SK-N-SH treated with all-trans-retinoic acid at 6 μM for 48 hours (cell line): Measurements from ENCODE around the gene ERBB2.
A peak's percentile ranks its signal among the peaks of the same experiment; 100 is the strongest.

Experiments
- ATAC-seq: fragments of 200-7000 bp; cut with Tn5 transposase; 3 replicates; pipeline ENCODE4 v1.9.1; 2020; ENCODE audit warnings: mild to moderate bottlenecking, moderate library complexity
- ARNTL ChIP-seq: fragments of 450-650 bp; formaldehyde crosslinking; IDR thresholded peaks from 2 replicates; pipeline ENCODE4 v1.5.0; 2020; ENCODE audit warnings: low read depth, mild to moderate bottlenecking, moderate library complexity, borderline replicate concordance
- BACH2 ChIP-seq: fragments of 250-450 bp; sonication (Bioruptor Pico); IDR thresholded peaks from 2 replicates; pipeline ENCODE4 v1.9.0; 2021; ENCODE audit warnings: mild to moderate bottlenecking, borderline replicate concordance
- CSDC2 ChIP-seq: fragments of 250-450 bp; sonication (Bioruptor Pico); IDR thresholded peaks from 2 replicates; pipeline ENCODE4 v1.5.0; 2020; ENCODE audit warnings: mild to moderate bottlenecking, moderate library complexity
- ESRRG ChIP-seq: fragments of 250-450 bp; sonication (Bioruptor Pico); IDR thresholded peaks from 2 replicates; pipeline ENCODE4 v1.6.1; 2021; ENCODE audit warnings: mild to moderate bottlenecking
- GLIS3 ChIP-seq: fragments of 250-450 bp; sonication (Bioruptor Pico); IDR thresholded peaks from 2 replicates; pipeline ENCODE4 v1.5.0; 2020; ENCODE audit warnings: mild to moderate bottlenecking, moderate library complexity
- ISL1 ChIP-seq: fragments of 250-450 bp; sonication (Bioruptor Pico); IDR thresholded peaks from 2 replicates; pipeline ENCODE4 v2.1.2; 2022; ENCODE audit warnings: mild to moderate bottlenecking, moderate library complexity
- OSR1 ChIP-seq: fragments of 250-450 bp; sonication (Bioruptor Pico); IDR thresholded peaks from 2 replicates; pipeline ENCODE4 v1.8.0; 2022; ENCODE audit warnings: moderate library complexity, mild to moderate bottlenecking, inconsistent platforms
- PPARA ChIP-seq: fragments of 250-450 bp; sonication (Bioruptor Pico); IDR thresholded peaks from 2 replicates; pipeline ENCODE4 v1.5.0; 2020; ENCODE audit warnings: mild to moderate bottlenecking, borderline replicate concordance
- RARB ChIP-seq: fragments of 250-450 bp; sonication (Bioruptor Pico); IDR thresholded peaks from 2 replicates; pipeline ENCODE4 v1.8.0; 2021; ENCODE audit warnings: mild to moderate bottlenecking, moderate library complexity
- SNAI2 ChIP-seq: fragments of 250-450 bp; sonication (Bioruptor Pico); IDR thresholded peaks from 2 replicates; pipeline ENCODE4 v1.5.0; 2020; ENCODE audit warnings: mild to moderate bottlenecking, moderate library complexity
- ZFP3 ChIP-seq: fragments of 250-450 bp; sonication (Bioruptor Pico); IDR thresholded peaks from 2 replicates; pipeline ENCODE4 v1.5.0; 2020; ENCODE audit warnings: mild to moderate bottlenecking, moderate library complexity
- ZFP30 ChIP-seq: fragments of 450-650 bp; formaldehyde crosslinking; IDR thresholded peaks from 2 replicates; pipeline ENCODE4 v1.5.0; 2022; ENCODE audit warnings: mild to moderate bottlenecking, moderate library complexity
- ZNF70 ChIP-seq: fragments of 450-650 bp; formaldehyde crosslinking; IDR thresholded peaks from 2 replicates; pipeline ENCODE4 v1.5.0; 2020; ENCODE audit warnings: mild to moderate bottlenecking, moderate library complexity
- ZNF8 ChIP-seq: fragments of 450-650 bp; formaldehyde crosslinking; IDR thresholded peaks from 2 replicates; pipeline ENCODE4 v1.5.0; 2020; ENCODE audit warnings: mild to moderate bottlenecking, moderate library complexity
- TF ChIP-seq, protein P1 (sequence below): fragments of 250-450 bp; sonication (Bioruptor Pico); IDR thresholded peaks from 2 replicates; pipeline ENCODE4 v1.5.0; 2020; ENCODE audit warnings: mild to moderate bottlenecking, moderate library complexity
- TF ChIP-seq, protein P2 (sequence below): fragments of 250-450 bp; sonication (Bioruptor Pico); IDR thresholded peaks from 2 replicates; pipeline ENCODE4 v1.8.0; 2020; ENCODE audit warnings: mild to moderate bottlenecking, moderate library complexity, borderline replicate concordance
- TF ChIP-seq, protein P3 (sequence below): fragments of 250-450 bp; sonication (Bioruptor Pico); IDR thresholded peaks from 2 replicates; pipeline ENCODE4 v1.5.1; 2020; ENCODE audit warnings: low read depth, mild to moderate bottlenecking, moderate library complexity
- TF ChIP-seq, protein P4 (sequence below): fragments of 250-450 bp; sonication (Bioruptor Pico); IDR thresholded peaks from 2 replicates; pipeline ENCODE4 v1.5.1; 2021; ENCODE audit warnings: mild to moderate bottlenecking, moderate library complexity
- TF ChIP-seq, protein P5 (sequence below): fragments of 250-450 bp; sonication (Bioruptor Pico); IDR thresholded peaks from 2 replicates; pipeline ENCODE4 v1.8.0; 2021; ENCODE audit warnings: low read depth, mild to moderate bottlenecking, moderate library complexity, borderline replicate concordance

Gene ERBB2

DNA sequence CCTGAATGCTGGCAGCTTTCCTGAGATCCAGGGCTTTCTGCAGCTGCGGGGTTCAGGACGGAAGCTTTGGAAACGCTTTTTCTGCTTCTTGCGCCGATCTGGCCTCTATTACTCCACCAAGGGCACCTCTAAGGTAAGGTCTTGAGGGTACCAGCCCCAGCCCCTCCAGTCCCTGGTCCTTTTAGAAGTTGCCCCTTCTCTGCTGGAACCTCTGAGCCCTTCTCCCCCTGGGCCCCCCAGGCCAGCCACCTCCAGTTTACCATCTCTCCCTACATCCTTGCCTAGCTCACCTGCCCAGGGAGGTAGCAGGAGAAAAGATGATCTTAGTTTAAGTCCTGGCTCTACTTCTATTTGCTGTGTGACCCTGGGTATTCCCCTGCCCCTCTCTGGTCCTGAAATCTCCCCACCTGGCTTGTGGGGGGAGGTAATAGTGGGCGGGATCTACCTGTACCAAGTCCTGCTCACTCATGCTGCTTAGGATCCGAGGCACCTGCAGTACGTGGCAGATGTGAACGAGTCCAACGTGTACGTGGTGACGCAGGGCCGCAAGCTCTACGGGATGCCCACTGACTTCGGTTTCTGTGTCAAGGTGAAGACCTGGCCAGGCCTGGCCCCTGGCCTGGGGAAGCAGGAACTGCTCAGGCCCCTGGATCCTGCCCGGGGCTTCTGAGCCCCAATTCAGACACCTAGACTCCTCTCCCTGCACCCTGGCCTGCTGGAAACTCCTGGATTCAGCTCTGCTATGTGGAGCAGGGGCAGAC lies 44.4 kb downstream of the ERBB2 start:
- ATAC-seq = no peak
- TF ChIP-seq ZNF70 (peak; percentile 62; the same call in 1 of the 2 replicates), PPARA (no peak)

DNA sequence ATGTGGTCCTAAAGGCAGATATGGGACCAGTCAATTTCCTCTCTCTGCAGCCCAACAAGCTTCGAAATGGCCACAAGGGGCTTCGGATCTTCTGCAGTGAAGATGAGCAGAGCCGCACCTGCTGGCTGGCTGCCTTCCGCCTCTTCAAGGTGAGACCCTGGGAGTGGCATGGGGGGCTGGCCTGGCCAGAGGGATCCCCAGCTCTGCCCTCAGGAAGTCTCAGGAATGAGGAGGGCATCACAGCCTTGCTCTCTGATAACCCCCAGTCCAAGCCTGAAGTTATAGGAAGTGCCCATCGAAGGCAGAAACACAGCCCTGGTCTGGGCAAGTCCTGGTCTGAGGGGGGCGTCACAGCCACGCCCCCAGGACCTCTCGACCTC lies 45.0 kb downstream of the ERBB2 start:
- no peak for ATAC-seq
- TF ChIP-seq ESRRG (CRISPR knock-in tag) = no peak
- TF ChIP-seq, protein P1, sequence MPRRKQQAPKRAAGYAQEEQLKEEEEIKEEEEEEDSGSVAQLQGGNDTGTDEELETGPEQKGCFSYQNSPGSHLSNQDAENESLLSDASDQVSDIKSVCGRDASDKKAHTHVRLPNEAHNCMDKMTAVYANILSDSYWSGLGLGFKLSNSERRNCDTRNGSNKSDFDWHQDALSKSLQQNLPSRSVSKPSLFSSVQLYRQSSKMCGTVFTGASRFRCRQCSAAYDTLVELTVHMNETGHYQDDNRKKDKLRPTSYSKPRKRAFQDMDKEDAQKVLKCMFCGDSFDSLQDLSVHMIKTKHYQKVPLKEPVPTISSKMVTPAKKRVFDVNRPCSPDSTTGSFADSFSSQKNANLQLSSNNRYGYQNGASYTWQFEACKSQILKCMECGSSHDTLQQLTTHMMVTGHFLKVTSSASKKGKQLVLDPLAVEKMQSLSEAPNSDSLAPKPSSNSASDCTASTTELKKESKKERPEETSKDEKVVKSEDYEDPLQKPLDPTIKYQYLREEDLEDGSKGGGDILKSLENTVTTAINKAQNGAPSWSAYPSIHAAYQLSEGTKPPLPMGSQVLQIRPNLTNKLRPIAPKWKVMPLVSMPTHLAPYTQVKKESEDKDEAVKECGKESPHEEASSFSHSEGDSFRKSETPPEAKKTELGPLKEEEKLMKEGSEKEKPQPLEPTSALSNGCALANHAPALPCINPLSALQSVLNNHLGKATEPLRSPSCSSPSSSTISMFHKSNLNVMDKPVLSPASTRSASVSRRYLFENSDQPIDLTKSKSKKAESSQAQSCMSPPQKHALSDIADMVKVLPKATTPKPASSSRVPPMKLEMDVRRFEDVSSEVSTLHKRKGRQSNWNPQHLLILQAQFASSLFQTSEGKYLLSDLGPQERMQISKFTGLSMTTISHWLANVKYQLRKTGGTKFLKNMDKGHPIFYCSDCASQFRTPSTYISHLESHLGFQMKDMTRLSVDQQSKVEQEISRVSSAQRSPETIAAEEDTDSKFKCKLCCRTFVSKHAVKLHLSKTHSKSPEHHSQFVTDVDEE (CRISPR knock-in tag) = no peak
- TF ChIP-seq ARNTL (CRISPR knock-in tag) = no peak
- no peak for TF ChIP-seq OSR1 (CRISPR knock-in tag)
- TF ChIP-seq ZNF70 = no peak
- no peak for TF ChIP-seq RARB (CRISPR knock-in tag)

DNA sequence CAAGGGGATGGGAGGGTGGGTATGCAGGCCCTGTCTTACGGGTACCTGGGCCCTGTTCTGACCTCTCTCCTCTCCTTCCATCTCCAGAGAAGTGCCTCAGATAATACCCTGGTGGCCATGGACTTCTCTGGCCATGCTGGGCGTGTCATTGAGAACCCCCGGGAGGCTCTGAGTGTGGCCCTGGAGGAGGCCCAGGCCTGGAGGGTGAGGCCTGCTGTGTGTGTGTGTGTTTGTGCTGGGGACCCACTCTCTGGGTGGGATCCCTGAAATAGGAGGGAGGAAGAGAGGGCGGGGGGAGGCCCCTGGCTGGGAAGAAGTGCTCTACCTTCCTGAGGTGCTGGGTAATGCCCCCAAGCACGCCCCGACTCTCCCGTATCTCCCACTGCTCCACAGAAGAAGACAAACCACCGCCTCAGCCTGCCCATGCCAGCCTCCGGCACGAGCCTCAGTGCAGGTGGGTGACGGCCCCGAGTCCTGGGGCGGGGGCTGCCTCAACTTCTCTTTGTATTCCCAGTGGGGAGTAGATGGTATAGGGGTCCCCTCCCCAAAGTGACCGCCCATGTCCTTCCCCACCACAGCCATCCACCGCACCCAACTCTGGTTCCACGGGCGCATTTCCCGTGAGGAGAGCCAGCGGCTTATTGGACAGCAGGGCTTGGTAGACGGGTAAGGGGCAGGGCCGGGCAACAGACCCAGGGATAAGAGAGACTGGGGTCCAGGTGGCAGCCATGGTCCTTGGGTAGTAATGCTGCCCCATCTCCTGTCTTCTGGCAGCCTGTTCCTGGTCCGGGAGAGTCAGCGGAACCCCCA lies 45.7 kb downstream of the ERBB2 start:
- no peak for ATAC-seq

More for the DNA sequence above, 45.7 kb downstream of the ERBB2 start:
- TF ChIP-seq PPARA = no peak
- TF ChIP-seq, protein P2, sequence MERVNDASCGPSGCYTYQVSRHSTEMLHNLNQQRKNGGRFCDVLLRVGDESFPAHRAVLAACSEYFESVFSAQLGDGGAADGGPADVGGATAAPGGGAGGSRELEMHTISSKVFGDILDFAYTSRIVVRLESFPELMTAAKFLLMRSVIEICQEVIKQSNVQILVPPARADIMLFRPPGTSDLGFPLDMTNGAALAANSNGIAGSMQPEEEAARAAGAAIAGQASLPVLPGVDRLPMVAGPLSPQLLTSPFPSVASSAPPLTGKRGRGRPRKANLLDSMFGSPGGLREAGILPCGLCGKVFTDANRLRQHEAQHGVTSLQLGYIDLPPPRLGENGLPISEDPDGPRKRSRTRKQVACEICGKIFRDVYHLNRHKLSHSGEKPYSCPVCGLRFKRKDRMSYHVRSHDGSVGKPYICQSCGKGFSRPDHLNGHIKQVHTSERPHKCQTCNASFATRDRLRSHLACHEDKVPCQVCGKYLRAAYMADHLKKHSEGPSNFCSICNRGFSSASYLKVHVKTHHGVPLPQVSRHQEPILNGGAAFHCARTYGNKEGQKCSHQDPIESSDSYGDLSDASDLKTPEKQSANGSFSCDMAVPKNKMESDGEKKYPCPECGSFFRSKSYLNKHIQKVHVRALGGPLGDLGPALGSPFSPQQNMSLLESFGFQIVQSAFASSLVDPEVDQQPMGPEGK (CRISPR knock-in tag) = no peak
- no peak for TF ChIP-seq ZFP30 (CRISPR knock-in tag)
- TF ChIP-seq BACH2 = no peak
- TF ChIP-seq ESRRG (CRISPR knock-in tag) = no peak
- no peak for TF ChIP-seq SNAI2
- no peak for TF ChIP-seq ZNF8 (CRISPR knock-in tag)
- TF ChIP-seq ISL1 (CRISPR knock-in tag) = no peak
- no peak for TF ChIP-seq CSDC2 (CRISPR knock-in tag)
- TF ChIP-seq, protein P3, sequence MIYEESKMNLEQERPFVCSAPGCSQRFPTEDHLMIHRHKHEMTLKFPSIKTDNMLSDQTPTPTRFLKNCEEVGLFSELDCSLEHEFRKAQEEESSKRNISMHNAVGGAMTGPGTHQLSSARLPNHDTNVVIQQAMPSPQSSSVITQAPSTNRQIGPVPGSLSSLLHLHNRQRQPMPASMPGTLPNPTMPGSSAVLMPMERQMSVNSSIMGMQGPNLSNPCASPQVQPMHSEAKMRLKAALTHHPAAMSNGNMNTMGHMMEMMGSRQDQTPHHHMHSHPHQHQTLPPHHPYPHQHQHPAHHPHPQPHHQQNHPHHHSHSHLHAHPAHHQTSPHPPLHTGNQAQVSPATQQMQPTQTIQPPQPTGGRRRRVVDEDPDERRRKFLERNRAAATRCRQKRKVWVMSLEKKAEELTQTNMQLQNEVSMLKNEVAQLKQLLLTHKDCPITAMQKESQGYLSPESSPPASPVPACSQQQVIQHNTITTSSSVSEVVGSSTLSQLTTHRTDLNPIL = no peak
- no peak for TF ChIP-seq ZFP3
- TF ChIP-seq OSR1 (CRISPR knock-in tag) = no peak
- no peak for TF ChIP-seq ZNF70
- TF ChIP-seq, protein P4, sequence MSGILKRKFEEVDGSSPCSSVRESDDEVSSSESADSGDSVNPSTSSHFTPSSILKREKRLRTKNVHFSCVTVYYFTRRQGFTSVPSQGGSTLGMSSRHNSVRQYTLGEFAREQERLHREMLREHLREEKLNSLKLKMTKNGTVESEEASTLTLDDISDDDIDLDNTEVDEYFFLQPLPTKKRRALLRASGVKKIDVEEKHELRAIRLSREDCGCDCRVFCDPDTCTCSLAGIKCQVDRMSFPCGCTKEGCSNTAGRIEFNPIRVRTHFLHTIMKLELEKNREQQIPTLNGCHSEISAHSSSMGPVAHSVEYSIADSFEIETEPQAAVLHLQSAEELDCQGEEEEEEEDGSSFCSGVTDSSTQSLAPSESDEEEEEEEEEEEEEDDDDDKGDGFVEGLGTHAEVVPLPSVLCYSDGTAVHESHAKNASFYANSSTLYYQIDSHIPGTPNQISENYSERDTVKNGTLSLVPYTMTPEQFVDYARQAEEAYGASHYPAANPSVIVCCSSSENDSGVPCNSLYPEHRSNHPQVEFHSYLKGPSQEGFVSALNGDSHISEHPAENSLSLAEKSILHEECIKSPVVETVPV (CRISPR knock-in tag) = no peak
- TF ChIP-seq, protein P5, sequence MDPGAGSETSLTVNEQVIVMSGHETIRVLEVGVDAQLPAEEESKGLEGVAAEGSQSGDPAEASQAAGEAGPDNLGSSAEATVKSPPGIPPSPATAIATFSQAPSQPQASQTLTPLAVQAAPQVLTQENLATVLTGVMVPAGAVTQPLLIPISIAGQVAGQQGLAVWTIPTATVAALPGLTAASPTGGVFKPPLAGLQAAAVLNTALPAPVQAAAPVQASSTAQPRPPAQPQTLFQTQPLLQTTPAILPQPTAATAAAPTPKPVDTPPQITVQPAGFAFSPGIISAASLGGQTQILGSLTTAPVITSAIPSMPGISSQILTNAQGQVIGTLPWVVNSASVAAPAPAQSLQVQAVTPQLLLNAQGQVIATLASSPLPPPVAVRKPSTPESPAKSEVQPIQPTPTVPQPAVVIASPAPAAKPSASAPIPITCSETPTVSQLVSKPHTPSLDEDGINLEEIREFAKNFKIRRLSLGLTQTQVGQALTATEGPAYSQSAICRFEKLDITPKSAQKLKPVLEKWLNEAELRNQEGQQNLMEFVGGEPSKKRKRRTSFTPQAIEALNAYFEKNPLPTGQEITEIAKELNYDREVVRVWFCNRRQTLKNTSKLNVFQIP (CRISPR knock-in tag) = no peak
- TF ChIP-seq GLIS3 = no peak
- TF ChIP-seq, protein P1 (CRISPR knock-in tag) = no peak
- TF ChIP-seq, all 23 proteins: peak for 0
